Keratinocyte (primary cell): ENCODE measurements around the gene SHC3. TPM values are rescaled to one million over a fixed set of nuclear protein-coding genes. Genes with fewer than 3 reads are reported as not detected.

ENCODE experiments used
- DNase-seq: peaks from one replicate; pipeline ENCODE4 v3.0.0-alpha.2; 2011; ENCODE audit warnings: low read depth, missing footprints, low spot score
- FAIRE-seq: peaks from 2 replicates; lab custom pipeline; 2011; peaks lifted over from hg19 to GRCh38; lab: Jason Lieb, UNC
- H2AFZ ChIP-seq: 2 replicates; pipeline ENCODE4 v1.6.0; 2012; ENCODE audit warnings: low read length, control low read depth, inconsistent platforms; ENCODE audit not compliant: control insufficient read depth
- H3K27ac ChIP-seq: 2 replicates; pipeline ENCODE4 v1.5.1; 2011; ENCODE audit warnings: low read length; ENCODE audit not compliant: control insufficient read depth, insufficient read depth
- H3K27me3 ChIP-seq: 3 replicates; pipeline ENCODE4 v1.6.0; 2011; ENCODE audit warnings: low read length; ENCODE audit not compliant: control insufficient read depth, insufficient read depth; ENCODE audit errors: extremely low read depth
- H3K36me3 ChIP-seq, 2 experiments: 2 replicates in 1 of 2; 3 replicates in 1 of 2; pipeline ENCODE4 v1.5.1; 2011; ENCODE audit warnings: low read length in 2 of 2, mild to moderate bottlenecking in 1 of 2; ENCODE audit not compliant: control insufficient read depth in 2 of 2, insufficient read depth in 2 of 2; ENCODE audit errors: extremely low read depth in 1 of 2
- H3K4me1 ChIP-seq: 3 replicates; pipeline ENCODE4 v1.5.1; 2011; ENCODE audit warnings: low read length; ENCODE audit not compliant: control insufficient read depth, insufficient read depth; ENCODE audit errors: extremely low read depth
- H3K4me2 ChIP-seq: 3 replicates; pipeline ENCODE4 v1.6.0; 2011; ENCODE audit warnings: low read depth, low read length; ENCODE audit not compliant: control insufficient read depth, insufficient read depth; ENCODE audit errors: extremely low read depth
- H3K4me3 ChIP-seq, 3 experiments: fragments of 200-600 bp in 1 of 3; sonication (generic) in 1 of 3; 2 replicates in 2 of 3; 3 replicates in 1 of 3; pipeline ENCODE4 v1.5.1; 2011 to 2016; ENCODE audit warnings: low read length in 3 of 3, mild to moderate bottlenecking in 3 of 3, control low read depth in 2 of 3, inconsistent platforms in 1 of 3, low read depth in 1 of 3, mixed read lengths in 1 of 3, mixed run types in 1 of 3, moderate library complexity in 1 of 3; ENCODE audit not compliant: control insufficient read depth in 2 of 3, insufficient read depth in 2 of 3; ENCODE audit errors: extremely low read depth in 1 of 3
- H3K79me2 ChIP-seq: 2 replicates; pipeline ENCODE4 v1.6.0; 2012; ENCODE audit warnings: low read length; ENCODE audit not compliant: control insufficient read depth, insufficient read depth
- H3K9ac ChIP-seq: 3 replicates; pipeline ENCODE4 v1.6.0; 2011; ENCODE audit warnings: low read length; ENCODE audit not compliant: control insufficient read depth, insufficient read depth; ENCODE audit errors: extremely low read depth
- H3K9me1 ChIP-seq: 3 replicates; pipeline ENCODE4 v1.6.0; 2011; ENCODE audit warnings: low read length; ENCODE audit not compliant: control insufficient read depth, insufficient read depth; ENCODE audit errors: extremely low read depth
- H3K9me3 ChIP-seq: 2 replicates; pipeline ENCODE4 v1.5.1; 2012; ENCODE audit warnings: low read depth, low read length; ENCODE audit not compliant: control insufficient read depth
- H4K20me1 ChIP-seq: 3 replicates; pipeline ENCODE4 v1.6.0; 2011; ENCODE audit warnings: low read length; ENCODE audit not compliant: control insufficient read depth, insufficient read depth; ENCODE audit errors: extremely low read depth
- EZH2 ChIP-seq: IDR thresholded peaks from one replicate; pipeline ENCODE4 v1.6.1; 2012; ENCODE audit warnings: inconsistent platforms, mild to moderate bottlenecking, low read length, moderate library complexity
- dilution Hi-C: fragments of 300-500 bp; cut with MboI; formaldehyde crosslinking; loops from one replicate; pipeline ENCODE4 v1.7.0; 2020; ENCODE audit warnings: low sequenced_read_pairs; ENCODE audit not compliant: extremely low pct_ligation_motif_present
- polyA plus RNA-seq, 5 experiments: library from polyadenylated mRNA; depleted of rRNA in 3 of 5; stranded (reverse) in 3 of 5; stranded (forward) in 1 of 5; unstranded in 1 of 5; fragments of >200 nt; gene quantifications; 1 replicate in 1 of 5; 2 replicates in 3 of 5; 3 replicates in 1 of 5; pipeline versions ENCODE4 v1.2.1 to v1.2.3, GENCODE V29; 2011 to 2012; ENCODE audit warnings: missing spikeins in 2 of 5, low read depth in 1 of 5, low replicate concordance in 1 of 5
- TF ChIP-seq, protein P1 (sequence below), 3 experiments: IDR thresholded peaks in 1 of 3; conservative IDR thresholded peaks in 1 of 3; optimal IDR thresholded peaks in 1 of 3; 2 replicates in 2 of 3; 3 replicates in 1 of 3; pipeline versions ENCODE3 to v1.5.1; 2011; ENCODE audit warnings: low read length in 3 of 3, mild to moderate bottlenecking in 3 of 3, moderate library complexity in 2 of 3, control low read depth in 1 of 3, inconsistent platforms in 1 of 3; ENCODE audit not compliant: insufficient read depth in 2 of 3; ENCODE audit errors: extremely low read depth in 1 of 3

Gene SHC3
- polyA plus RNA-seq, 1 donor (not counting 4 experiments of a cell fraction or from before 2014, with no cell fraction given), result 0.03 TPM

DNA sequence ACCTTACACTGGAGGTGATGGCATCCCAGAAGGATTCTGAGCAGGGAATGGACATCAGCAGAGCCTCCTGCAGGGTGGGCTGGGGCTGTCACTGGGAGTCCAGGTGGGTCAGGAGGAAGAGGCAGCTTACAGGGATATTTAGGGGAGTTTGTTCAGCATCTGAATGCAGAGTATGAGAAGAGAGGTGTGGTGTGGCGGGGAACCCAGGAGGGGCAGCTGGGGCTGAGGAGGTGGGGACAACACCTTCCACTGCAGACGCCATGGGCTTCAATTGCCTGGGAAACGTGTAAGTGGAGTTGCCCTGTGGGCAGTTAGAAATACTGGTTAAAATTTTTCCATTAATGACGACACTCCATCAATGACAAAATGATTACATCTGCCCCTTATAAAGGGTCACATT lies 153.9 kb downstream of the SHC3 start:
- no peak overlapping the region for H2AFZ ChIP-seq
- TF ChIP-seq EZH2, result no peak
- TF ChIP-seq, protein P1, sequence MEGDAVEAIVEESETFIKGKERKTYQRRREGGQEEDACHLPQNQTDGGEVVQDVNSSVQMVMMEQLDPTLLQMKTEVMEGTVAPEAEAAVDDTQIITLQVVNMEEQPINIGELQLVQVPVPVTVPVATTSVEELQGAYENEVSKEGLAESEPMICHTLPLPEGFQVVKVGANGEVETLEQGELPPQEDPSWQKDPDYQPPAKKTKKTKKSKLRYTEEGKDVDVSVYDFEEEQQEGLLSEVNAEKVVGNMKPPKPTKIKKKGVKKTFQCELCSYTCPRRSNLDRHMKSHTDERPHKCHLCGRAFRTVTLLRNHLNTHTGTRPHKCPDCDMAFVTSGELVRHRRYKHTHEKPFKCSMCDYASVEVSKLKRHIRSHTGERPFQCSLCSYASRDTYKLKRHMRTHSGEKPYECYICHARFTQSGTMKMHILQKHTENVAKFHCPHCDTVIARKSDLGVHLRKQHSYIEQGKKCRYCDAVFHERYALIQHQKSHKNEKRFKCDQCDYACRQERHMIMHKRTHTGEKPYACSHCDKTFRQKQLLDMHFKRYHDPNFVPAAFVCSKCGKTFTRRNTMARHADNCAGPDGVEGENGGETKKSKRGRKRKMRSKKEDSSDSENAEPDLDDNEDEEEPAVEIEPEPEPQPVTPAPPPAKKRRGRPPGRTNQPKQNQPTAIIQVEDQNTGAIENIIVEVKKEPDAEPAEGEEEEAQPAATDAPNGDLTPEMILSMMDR (optimal IDR thresholded peaks at IDR 0.05 in 1 of 3, IDR thresholded peaks at IDR 0.05 in 1 of 3, conservative IDR thresholded peaks at IDR 0.05 in 1 of 3; ENCODE audit: extremely low read depth in 1 of 3, insufficient read depth in 2 of 3, low read length in 3 of 3), result no peak
- dilution Hi-C loops, result no loop called here
- H3K27me3 ChIP-seq, result no peaks in the 10 kb centered on the region
- FAIRE-seq, result no peak
- H3K9me3 ChIP-seq, result no peaks in the 10 kb centered on the region
- no peaks in the 10 kb centered on the region for H3K36me3 ChIP-seq
- H3K4me2 ChIP-seq, result no peak overlapping the region
- no peak overlapping the region for H3K27ac ChIP-seq
- DNase-seq, result no peak
- no peak overlapping the region for H3K4me3 ChIP-seq
- no peak overlapping the region for H3K9ac ChIP-seq
- no peaks in the 10 kb centered on the region for H3K79me2 ChIP-seq
- no peaks in the 10 kb centered on the region for H3K9me1 ChIP-seq
- peaks cover 9% of the 10 kb centered on the region for H3K4me1 ChIP-seq
- no peaks in the 10 kb centered on the region for H4K20me1 ChIP-seq

DNA sequence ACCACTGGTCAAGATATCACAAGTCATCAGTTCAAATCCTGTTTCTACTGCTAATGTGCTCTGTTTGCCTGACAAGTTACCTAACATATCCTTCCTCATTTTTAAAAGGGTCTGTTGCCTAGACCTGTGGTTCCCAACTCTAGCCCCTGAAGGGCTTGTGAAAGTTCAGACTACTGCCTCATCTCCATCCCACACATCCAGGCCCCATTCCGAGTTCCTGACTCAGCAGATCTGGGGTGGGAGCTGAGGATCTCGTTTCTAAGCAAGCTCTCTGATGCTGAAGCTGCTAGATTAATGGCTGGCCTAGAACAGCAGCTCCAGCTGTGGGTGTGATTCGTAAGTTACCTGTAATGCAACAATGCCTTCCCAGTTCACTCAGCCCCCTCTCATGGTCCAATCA lies 154.9 kb downstream of the SHC3 start:
- H3K4me1 ChIP-seq, result peaks cover 9% of the 10 kb centered on the region
- no peak for TF ChIP-seq EZH2
- TF ChIP-seq, protein P1 (optimal IDR thresholded peaks at IDR 0.05 in 1 of 3, IDR thresholded peaks at IDR 0.05 in 1 of 3, conservative IDR thresholded peaks at IDR 0.05 in 1 of 3; ENCODE audit: extremely low read depth in 1 of 3, insufficient read depth in 2 of 3, low read length in 3 of 3), result no peak
- H3K27ac ChIP-seq, result no peak overlapping the region
- no peak overlapping the region for H3K9ac ChIP-seq
- no peak for FAIRE-seq
- no peaks in the 10 kb centered on the region for H3K27me3 ChIP-seq
- no peak for DNase-seq
- H3K36me3 ChIP-seq, result no peaks in the 10 kb centered on the region
- no peaks in the 10 kb centered on the region for H3K79me2 ChIP-seq
- no peak overlapping the region for H3K4me2 ChIP-seq
- H3K4me3 ChIP-seq, result no peak overlapping the region
- H3K9me1 ChIP-seq, result no peaks in the 10 kb centered on the region
- H4K20me1 ChIP-seq, result no peaks in the 10 kb centered on the region
- H2AFZ ChIP-seq, result no peak overlapping the region
- dilution Hi-C loops, result no loop called here
- H3K9me3 ChIP-seq, result no peaks in the 10 kb centered on the region
